ENCODE data around the gene RRP7A.
A peak's percentile ranks its signal among the peaks of the same experiment; 100 is the strongest.
"Not testable (repeated sequence)": the region's sequence is repeated elsewhere in the genome, so short reads cannot be mapped to it uniquely, and the experiment has no call there.

Gene RRP7A

GRCh38 chr22:42509548-42509947 lies 10.0 kb downstream of the RRP7A start:
- no peak overlapping the region for H2AFZ ChIP-seq (ENCODE audit: low read depth, low read length)
- no peaks in the 10 kb centered on the region for H3K4me1 ChIP-seq (ENCODE audit: insufficient read depth, low read length)
- no peak overlapping the region for H3K9ac ChIP-seq (ENCODE audit: low read depth, low read length)
- no peaks in the 10 kb centered on the region for H3K79me2 ChIP-seq (ENCODE audit: insufficient read depth, low read length)
- no peaks in the 10 kb centered on the region for H3K27me3 ChIP-seq (ENCODE audit: insufficient read depth, low read length, poor library complexity)
- no peak for ATAC-seq (ENCODE audit: insufficient read depth, low read depth)
- H3K36me3 ChIP-seq (ENCODE audit: insufficient read depth, low read length), result peaks cover 27% of the 10 kb centered on the region
- H3K27ac ChIP-seq (ENCODE audit: low read length), result no peak overlapping the region
- H3K9me3 ChIP-seq (ENCODE audit: insufficient read depth, low read length, severe bottlenecking), result no peaks in the 10 kb centered on the region
- no peak for DNase-seq
- H4K20me1 ChIP-seq (ENCODE audit: insufficient read depth, low read length), result peaks cover 21% of the 10 kb centered on the region
- no peak overlapping the region for H3K4me2 ChIP-seq (ENCODE audit: insufficient read depth, low read length)
- no peak overlapping the region for H3K4me3 ChIP-seq (ENCODE audit: low read depth in 1 of 2, low read length in 2 of 2)
- no peak for TF ChIP-seq CTCF (IDR thresholded peaks at IDR 0.05; ENCODE audit: borderline replicate concordance, extremely low read depth, low read length, poor library complexity, severe bottlenecking)
- no peak for TF ChIP-seq EZH2 (IDR thresholded peaks at IDR 0.05; ENCODE audit: borderline replicate concordance, low read depth, low read length, severe bottlenecking)

- peak; percentile 25 for ATAC-seq (ENCODE audit: insufficient read depth, low read depth)
- peaks cover 16% of the 10 kb centered on the region for H4K20me1 ChIP-seq (ENCODE audit: insufficient read depth, low read length)
- not testable (repeated sequence) for H2AFZ ChIP-seq (ENCODE audit: low read depth, low read length); H3K27ac ChIP-seq (ENCODE audit: low read length); H3K9me3 ChIP-seq (ENCODE audit: insufficient read depth, low read length, severe bottlenecking); H3K4me2 ChIP-seq (ENCODE audit: insufficient read depth, low read length); H3K4me1 ChIP-seq (ENCODE audit: insufficient read depth, low read length); DNase-seq; H3K79me2 ChIP-seq (ENCODE audit: insufficient read depth, low read length); H3K27me3 ChIP-seq (ENCODE audit: insufficient read depth, low read length, poor library complexity); H3K4me3 ChIP-seq (ENCODE audit: low read depth in 1 of 2, low read length in 2 of 2); H3K9ac ChIP-seq (ENCODE audit: low read depth, low read length)
- H3K36me3 ChIP-seq (ENCODE audit: insufficient read depth, low read length), result peaks cover 22% of the 10 kb centered on the region
These were observed 10.6 kb downstream of the RRP7A start for GRCh38 chr22:42508975-42509364.

- H3K4me1 ChIP-seq (ENCODE audit: insufficient read depth, low read length); H3K9me3 ChIP-seq (ENCODE audit: insufficient read depth, low read length, severe bottlenecking); H3K4me2 ChIP-seq (ENCODE audit: insufficient read depth, low read length); H3K27me3 ChIP-seq (ENCODE audit: insufficient read depth, low read length, poor library complexity); H3K4me3 ChIP-seq (ENCODE audit: low read depth in 1 of 2, low read length in 2 of 2); H3K9ac ChIP-seq (ENCODE audit: low read depth, low read length); H2AFZ ChIP-seq (ENCODE audit: low read depth, low read length); H3K79me2 ChIP-seq (ENCODE audit: insufficient read depth, low read length); H3K27ac ChIP-seq (ENCODE audit: low read length); DNase-seq: not testable (repeated sequence)
- peak; percentile 23 for ATAC-seq (ENCODE audit: insufficient read depth, low read depth)
- Histone ChIP-seq H4K20me1 (ENCODE audit: insufficient read depth, low read length) (peaks cover 16% of the 10 kb centered on the region), H3K36me3 (ENCODE audit: insufficient read depth, low read length) (peaks cover 17% of the 10 kb centered on the region)
These were observed 11.1 kb downstream of the RRP7A start for GRCh38 chr22:42508327-42508974.

- Histone ChIP-seq H2AFZ (ENCODE audit: low read depth, low read length) (no peak overlapping the region), H3K27ac (ENCODE audit: low read length) (no peak overlapping the region), H3K4me2 (ENCODE audit: insufficient read depth, low read length) (no peak overlapping the region), H3K4me1 (ENCODE audit: insufficient read depth, low read length) (no peaks in the 10 kb centered on the region), H3K9ac (ENCODE audit: low read depth, low read length) (no peak overlapping the region), H4K20me1 (ENCODE audit: insufficient read depth, low read length) (no peaks in the 10 kb centered on the region), H3K36me3 (ENCODE audit: insufficient read depth, low read length) (no peaks in the 10 kb centered on the region), H3K79me2 (ENCODE audit: insufficient read depth, low read length) (no peaks in the 10 kb centered on the region), H3K9me3 (ENCODE audit: insufficient read depth, low read length, severe bottlenecking) (no peaks in the 10 kb centered on the region), H3K4me3 (ENCODE audit: low read depth in 1 of 2, low read length in 2 of 2) (no peak overlapping the region), H3K27me3 (ENCODE audit: insufficient read depth, low read length, poor library complexity) (no peaks in the 10 kb centered on the region)
- no peak for DNase-seq
- no peak for ATAC-seq (ENCODE audit: insufficient read depth, low read depth)
- TF ChIP-seq CTCF (IDR thresholded peaks at IDR 0.05; ENCODE audit: borderline replicate concordance, extremely low read depth, low read length, poor library complexity, severe bottlenecking) (no peak), EZH2 (IDR thresholded peaks at IDR 0.05; ENCODE audit: borderline replicate concordance, low read depth, low read length, severe bottlenecking) (no peak)
These were observed 18.8 kb downstream of the RRP7A start for GRCh38 chr22:42500836-42501179.
